GM19043 (cell line): Measurements from ENCODE around the gene FOXO3.
"Not testable (repeated sequence)": the region's sequence is repeated elsewhere in the genome, so short reads cannot be mapped to it uniquely, and the experiment has no call there.

ENCODE experiments used
- ATAC-seq: cut with Tn5 transposase; IDR thresholded peaks from one replicate; pipeline ENCODE4 v1.9.1; 2021; ENCODE audit warnings: low read depth; ENCODE audit not compliant: unreplicated experiment

The FOXO3 gene

GRCh38 chr6:108654465-108655106 lies 93.9 kb downstream of the FOXO3 start:
- no peak for ATAC-seq

- ATAC-seq: no peak
Measured at GRCh38 chr6:108655806-108656651, 95.3 kb downstream of the FOXO3 start.

DNA sequence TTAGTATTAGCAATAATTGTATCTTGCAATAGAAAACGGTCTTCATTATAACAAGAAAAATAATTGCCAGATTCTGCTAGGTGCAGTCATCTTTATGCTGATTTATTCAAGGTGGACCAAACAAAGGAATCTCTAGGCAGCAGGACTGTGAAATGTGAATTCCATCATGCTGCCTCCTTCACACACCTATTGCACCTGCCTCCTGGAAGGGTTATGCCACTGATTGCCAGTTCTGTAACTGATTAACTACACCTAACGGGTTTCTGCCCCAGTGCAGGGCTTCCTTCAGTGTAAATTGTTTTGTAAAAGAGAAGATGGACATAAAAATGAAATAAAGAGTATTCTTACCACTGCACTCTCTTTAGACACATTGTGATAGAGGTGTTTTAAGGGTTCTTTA lies 96.1 kb downstream of the FOXO3 start:
- no peak for ATAC-seq

GRCh38 chr6:108658174-108658573 lies 97.5 kb downstream of the FOXO3 start:
- ATAC-seq: no peak

GRCh38 chr6:108658785-108659184 lies 98.1 kb downstream of the FOXO3 start:
- ATAC-seq: not testable (repeated sequence)

- no peak for ATAC-seq
Measured at GRCh38 chr6:108660251-108660650, 99.5 kb downstream of the FOXO3 start.

DNA sequence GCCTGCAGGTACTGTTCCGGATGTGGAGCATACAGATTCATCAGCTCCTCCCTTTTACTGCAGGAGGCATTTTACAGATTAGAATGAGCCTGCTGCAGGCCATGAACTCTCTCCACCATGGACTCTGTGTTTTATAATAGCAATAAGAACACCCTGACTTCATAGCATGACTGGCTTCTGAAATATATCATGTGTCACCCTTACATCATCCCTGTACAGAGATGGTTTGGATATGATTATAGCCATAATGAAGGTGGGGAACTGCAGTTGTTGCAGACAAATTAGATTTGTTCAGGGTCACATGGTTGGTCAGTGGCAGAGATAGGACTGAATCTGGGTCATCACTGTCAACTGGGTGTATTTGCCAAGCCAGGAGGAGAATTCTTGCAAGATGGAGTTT lies 100.7 kb downstream of the FOXO3 start:
- ATAC-seq: no peak

GRCh38 chr6:108661982-108662381 lies 101.3 kb downstream of the FOXO3 start:
- ATAC-seq: no peak

DNA sequence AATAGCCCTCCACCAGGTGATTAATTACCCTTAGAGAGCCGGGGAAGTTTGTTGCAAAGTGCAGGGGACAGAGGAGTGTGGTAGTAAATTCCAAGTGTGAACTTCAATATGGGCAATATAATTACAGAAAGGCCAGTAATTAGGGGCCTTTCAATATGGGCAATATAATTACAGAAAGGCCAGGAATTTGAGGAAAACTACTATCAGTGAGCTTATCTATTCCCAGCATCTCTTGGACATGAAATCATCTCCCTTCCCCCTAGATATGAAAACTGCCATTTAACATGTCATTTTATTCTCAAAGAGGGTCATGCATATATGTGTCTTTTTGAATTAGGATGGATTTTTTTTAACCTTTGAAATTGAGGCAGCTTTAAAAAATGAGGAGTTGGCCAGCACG lies 102.0 kb downstream of the FOXO3 start:
- no peak for ATAC-seq

DNA sequence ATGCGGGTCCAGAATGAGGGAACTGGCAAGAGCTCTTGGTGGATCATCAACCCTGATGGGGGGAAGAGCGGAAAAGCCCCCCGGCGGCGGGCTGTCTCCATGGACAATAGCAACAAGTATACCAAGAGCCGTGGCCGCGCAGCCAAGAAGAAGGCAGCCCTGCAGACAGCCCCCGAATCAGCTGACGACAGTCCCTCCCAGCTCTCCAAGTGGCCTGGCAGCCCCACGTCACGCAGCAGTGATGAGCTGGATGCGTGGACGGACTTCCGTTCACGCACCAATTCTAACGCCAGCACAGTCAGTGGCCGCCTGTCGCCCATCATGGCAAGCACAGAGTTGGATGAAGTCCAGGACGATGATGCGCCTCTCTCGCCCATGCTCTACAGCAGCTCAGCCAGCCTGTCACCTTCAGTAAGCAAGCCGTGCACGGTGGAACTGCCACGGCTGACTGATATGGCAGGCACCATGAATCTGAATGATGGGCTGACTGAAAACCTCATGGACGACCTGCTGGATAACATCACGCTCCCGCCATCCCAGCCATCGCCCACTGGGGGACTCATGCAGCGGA lies 102.9 kb downstream of the FOXO3 start:
- not testable (repeated sequence) for ATAC-seq

DNA sequence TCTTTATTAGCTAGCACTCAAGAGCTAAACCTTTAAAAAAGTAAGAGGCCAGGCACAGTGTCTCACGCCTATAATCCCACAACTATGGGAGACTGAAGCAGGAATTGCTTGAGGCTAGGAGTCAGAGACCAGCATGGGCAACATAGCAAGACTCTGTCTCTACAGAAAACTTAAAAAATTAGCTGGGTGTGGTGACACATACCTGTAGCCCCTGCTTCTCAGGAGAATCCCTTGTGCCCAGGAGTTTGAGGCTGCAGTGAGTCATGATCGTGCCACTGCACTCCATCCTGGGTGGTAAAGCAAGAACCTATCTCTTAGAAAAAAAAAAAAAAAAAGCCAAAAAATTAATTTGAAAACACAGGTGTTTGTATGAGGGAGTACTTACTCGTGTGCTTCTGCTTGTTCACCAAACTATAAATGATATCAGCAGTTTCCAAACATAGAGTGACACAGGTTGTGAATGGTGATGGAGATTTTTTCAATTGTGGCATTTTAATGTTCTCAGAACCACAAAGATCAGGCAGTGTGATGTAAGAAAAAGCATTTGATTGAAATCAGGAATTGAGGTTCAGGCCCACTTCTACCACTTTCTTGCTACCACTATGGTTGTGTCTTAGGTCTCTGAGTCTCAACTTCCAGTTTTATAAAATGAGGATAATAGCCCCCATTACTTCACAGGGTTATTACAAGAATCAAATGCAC lies 104.9 kb downstream of the FOXO3 start:
- ATAC-seq: no peak

DNA sequence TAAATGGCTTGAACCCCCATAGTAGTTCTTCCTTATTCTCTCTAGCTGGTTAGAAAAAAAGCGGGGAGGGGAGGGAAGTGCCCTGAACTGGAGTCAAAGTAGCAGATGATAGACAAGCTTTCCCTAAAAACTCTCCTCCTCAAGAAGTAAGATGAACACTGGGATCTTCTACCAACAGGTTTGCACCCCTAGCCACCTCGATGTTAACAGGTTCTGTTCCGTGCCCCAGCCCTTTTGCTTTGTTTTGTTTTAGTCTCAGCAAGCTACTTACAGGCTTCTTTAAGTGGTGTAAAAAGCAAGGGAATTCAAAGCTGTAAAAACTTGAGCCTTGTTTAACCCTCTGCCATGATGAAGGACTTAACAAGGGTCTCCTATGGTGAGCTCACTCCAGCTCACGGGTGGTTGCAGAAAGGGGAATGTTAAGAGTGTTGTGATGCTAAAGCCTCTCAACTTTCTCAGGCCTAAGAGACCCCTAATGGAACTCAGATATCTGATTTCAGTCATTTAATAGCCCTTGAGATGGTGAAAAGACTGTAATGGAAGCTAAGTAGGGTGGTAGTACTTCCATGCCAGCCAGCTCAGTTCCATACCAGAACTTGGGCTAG lies 106.0 kb downstream of the FOXO3 start:
- ATAC-seq: no peak

- ATAC-seq: no peak
Measured at GRCh38 chr6:108667993-108668392, 107.3 kb downstream of the FOXO3 start.

- ATAC-seq: no peak
Measured at GRCh38 chr6:108669673-108670072, 109.0 kb downstream of the FOXO3 start.

DNA sequence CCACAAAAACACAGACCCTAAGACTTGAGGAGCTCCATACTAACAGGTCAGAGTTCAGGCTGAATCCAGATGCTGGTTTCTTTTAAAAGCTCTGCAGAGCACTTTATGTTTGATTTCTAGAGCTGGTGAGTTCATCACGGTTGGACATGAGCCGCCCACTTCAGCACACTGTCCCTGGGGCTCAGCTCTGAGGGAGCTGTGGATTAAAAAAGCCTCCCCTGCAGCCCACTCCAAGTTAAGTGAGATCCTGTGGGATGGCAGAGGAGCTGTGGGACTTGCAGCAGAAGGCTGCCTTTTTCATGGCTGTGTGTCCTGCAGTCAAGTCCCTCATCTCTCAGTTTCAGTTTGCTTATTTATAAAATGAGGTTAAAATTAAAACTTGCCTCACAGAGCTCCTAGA lies 110.5 kb downstream of the FOXO3 start:
- no peak for ATAC-seq

- no peak for ATAC-seq
Measured at GRCh38 chr6:108671790-108672189, 111.1 kb downstream of the FOXO3 start.

DNA sequence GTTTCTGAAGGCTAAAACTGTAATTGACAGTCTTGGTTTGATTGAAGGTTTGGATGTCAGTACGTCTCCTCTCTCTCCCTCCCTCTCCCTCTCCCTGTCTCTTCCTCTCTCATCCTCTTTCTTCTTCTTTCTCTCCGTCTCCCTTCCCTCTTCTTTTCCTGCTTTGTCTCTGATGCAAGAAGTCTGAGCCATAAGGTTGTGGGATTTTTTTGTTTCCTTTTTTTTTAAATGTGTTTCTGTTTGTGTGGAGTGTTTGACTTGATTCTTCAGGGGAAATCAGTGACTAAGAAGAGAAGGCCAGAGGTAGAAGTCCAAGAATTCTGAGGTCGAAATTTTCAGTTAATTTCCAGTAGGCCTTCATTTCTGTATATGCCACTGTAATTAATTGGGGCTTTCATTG lies 111.9 kb downstream of the FOXO3 start:
- no peak for ATAC-seq

- no peak for ATAC-seq
Measured at GRCh38 chr6:108673153-108673552, 112.4 kb downstream of the FOXO3 start.

- ATAC-seq: no peak
Measured at GRCh38 chr6:108673602-108674001, 112.9 kb downstream of the FOXO3 start.

DNA sequence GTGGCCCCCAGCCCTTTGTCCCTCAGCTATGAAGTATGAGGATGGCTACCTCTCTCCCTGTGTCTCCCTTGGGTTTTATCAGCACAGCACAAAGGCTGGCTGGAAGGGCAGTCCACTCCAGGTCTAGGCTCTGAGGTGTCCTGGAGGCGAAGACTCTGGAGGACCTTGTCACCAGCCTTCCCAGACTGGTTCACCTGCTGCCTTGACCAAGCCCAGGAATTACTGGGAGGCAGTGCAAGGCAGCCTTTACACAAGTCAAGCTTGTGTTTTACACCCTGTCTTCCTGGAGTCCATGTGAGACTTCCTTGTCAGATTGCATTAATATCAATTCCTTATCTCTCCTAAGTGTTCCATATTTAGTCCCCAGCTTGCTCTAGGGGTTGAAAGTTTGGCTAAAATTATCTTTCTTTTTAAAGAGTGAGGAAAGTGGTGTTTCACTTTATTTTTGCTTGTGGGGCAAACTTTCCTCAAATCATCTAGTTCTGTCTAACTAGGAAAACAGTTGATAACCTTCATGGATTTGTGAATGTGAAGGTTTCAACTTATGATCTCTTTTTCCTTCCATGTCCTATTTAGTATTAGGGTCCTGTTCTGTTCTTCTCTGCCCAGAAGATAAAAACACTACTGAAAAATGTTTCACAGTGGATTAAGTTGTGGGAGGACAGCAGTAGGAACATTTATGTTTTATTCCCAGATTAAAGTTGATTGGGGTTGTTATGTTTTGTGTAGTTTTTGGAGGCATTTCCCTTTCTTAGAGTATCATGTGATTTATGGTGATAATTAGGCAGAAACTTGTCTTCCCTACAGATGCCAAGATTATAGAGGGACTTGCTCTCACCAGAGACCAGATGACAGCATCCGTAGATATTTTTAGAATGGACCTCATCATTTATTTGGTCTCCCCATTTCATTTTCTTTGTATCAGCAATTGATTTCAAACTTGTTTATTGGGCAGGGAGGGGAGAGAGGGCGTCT lies 114.8 kb downstream of the FOXO3 start:
- no peak for ATAC-seq
